PC-9 (cell line): Measurements from ENCODE around the gene GART.

Experiments
- CTCF ChIP-seq: fragments of 200-600 bp; sonication (generic); conservative IDR thresholded peaks from 2 replicates; pipeline ENCODE4 v1.6.1; 2017; ENCODE audit warnings: mixed run types, antibody characterized with exemption, mild to moderate bottlenecking, moderate library complexity
- EZH2 ChIP-seq: fragments of 200-600 bp; sonication (generic); IDR thresholded peaks from 2 replicates; pipeline ENCODE4 v1.8.0; 2017; ENCODE audit warnings: antibody characterized with exemption, low read depth

DNA sequence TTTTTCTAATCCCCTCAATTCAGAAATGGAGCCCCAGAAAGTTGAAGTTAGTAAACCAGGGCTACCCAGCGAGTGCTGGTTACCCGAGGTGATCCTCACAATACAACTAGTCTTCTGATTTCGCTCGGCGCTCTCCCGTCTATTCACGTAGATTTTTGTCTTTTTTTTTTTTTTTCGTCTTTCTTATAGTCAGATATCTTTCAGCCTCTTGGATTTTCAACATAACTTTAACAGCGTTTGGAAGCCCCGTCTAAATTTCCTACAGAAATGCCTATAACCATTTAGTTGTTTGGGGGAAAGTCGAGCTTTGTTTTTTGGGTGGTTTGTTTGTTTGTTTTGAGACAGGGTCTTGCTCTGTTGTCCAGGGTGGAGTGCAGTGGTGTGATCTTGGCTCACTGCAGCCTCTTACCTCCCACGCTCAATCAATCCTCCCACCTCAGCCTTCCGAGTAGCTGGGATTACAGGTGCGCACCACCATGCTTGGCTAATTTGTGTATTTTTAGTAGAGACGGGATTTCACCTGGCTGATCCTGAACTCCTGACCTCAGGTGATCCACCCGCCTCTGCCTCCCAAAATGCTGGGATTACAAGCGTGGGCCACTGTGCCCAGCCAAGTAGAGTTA lies 61.3 kb downstream of the GART start:
- no peak for TF ChIP-seq EZH2
- no peak for TF ChIP-seq CTCF
